GM19239 (cell line): ENCODE measurements around the gene EVPLL.
"Not testable (repeated sequence)": the region's sequence is repeated elsewhere in the genome, so short reads cannot be mapped to it uniquely, and the experiment has no call there.

Experiments
- DNase-seq: peaks from one replicate; pipeline ENCODE4 v3.0.0; 2011; ENCODE audit warnings: low spot score; ENCODE audit not compliant: insufficient read length
- FAIRE-seq: peaks from 2 replicates; lab custom pipeline; 2011; peaks lifted over from hg19 to GRCh38; lab: Jason Lieb, UNC

The EVPLL gene

DNA sequence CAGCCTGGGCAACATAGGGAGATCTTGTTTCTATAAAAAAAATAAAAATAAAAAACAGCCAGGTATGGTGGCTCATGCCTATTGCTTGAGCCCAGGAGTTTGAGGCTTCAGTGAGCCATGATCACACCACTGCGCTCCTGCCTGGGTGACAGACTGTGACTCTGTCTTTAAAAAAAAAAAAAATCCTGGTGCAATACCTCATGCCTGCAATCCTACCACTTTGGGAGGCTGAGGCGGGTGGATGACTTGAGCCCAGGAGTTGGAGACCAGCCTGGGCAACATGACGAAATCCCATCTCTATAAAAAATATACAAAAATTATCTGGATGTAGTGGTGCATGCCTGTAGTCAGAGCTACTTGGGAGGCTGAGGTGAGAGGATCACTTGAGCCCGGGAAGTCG is 1.0 kb downstream of the EVPLL start:
- not testable (repeated sequence) for DNase-seq

GRCh38 chr17:18379246-18380146 is 1.9 kb downstream of the EVPLL start:
- no peak for DNase-seq
- no peak for FAIRE-seq

More for the DNA sequence above, 1.0 kb downstream of the EVPLL start:
- FAIRE-seq = not testable (repeated sequence)

GRCh38 chr17:18380471-18381157 is 3.0 kb downstream of the EVPLL start:
- DNase-seq (no peak), FAIRE-seq (no peak)

GRCh38 chr17:18381158-18381952 is 3.8 kb downstream of the EVPLL start:
- FAIRE-seq (no peak), DNase-seq (no peak)

- FAIRE-seq (no peak), DNase-seq (no peak)
Observed at GRCh38 chr17:18381953-18382245, 4.3 kb downstream of the EVPLL start.

DNA sequence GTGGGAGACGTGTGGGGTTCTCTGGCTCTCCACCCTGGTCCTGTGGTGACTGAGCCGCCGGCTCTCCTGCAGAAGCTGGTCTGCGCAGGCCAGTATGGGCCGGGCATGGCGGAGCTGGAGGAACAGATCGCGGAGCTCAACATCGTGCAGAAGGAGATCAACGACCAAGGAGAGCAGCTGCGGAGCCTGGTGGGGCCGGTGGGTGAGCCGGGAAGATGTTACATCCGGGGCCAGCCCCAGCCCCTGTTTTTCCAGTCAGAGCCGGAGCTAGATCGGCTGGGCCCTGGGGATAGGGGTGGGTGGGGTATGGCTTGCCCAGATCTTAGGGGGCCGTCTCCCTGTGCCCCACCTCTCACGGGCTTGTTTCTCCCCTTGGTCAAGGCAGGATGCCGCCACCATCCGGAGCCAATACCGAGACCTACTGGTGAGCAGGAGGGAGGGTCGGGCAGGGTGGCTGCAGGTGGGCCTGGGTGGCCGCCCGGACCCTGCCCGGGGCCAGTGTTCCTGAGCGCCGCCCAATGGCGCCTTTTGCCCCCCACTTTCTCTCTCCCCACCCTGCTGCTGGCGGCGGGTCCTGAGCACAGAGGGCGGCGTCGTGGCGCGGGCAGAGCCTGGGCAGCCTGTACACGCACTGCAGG is 5.0 kb downstream of the EVPLL start:
- FAIRE-seq = no peak

DNA sequence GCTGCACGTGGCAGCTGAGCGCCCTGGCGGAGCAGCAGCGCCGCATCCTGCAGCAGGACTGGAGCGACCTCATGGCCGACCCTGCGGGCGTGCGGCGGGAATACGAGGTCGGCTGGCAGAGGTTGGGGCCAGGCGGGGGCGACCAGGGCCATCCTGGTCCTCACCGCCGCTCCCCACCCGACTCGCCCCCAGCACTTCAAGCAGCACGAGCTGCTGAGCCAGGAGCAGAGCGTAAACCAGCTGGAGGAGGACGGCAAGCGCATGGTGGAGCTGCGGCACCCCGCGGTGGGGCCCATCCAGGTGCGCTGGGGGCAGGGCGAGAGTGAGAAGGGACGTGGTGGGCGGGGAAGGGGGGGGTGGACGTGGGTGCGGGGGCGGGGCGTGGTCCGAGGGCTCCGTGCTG is 5.5 kb downstream of the EVPLL start:
- DNase-seq, FAIRE-seq: not testable (repeated sequence)

More for the DNA sequence above, 5.0 kb downstream of the EVPLL start:
- no peak for DNase-seq

DNA sequence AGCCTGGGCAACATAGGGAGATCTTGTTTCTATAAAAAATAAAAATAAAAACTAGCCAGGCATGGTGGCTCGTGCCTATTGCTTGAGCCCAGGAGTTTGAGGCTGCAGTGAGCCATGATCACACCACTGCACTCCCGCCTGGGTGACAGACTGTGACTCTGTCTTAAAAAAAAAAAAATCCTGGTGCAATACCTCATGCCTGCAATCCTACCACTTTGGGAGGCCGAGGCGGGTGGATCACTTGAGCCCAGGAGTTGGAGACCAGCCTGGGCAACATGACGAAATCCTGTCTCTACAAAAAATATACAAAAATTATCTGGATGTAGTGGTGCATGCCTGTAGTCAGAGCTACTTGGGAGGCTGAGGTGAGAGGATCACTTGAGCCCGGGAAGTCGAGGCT is 6.7 kb downstream of the EVPLL start:
- DNase-seq, FAIRE-seq: not testable (repeated sequence)

DNA sequence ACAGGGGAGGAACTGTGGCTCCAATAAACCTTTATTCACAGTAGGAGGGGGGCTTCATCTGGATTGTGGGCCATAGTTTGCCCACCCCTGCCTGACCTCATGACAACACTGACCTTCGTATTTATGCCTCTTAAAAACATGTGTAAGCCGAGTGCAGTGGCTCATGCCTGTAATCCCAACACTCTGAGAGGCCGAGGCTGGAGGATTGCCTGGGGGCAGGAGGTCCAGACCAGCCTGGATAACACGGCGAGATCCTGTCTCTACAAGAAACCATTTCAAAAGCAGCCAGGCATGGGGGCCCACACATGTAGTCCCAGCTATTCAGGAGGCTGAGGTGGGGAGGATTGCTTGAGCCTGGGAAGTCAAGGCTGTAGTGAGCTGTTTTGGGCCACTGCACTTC is 10.0 kb downstream of the EVPLL start:
- FAIRE-seq, DNase-seq: not testable (repeated sequence)

- not testable (repeated sequence) for FAIRE-seq, DNase-seq
Observed at GRCh38 chr17:18388266-18388665, 10.7 kb downstream of the EVPLL start.

- FAIRE-seq, DNase-seq: not testable (repeated sequence)
Observed at GRCh38 chr17:18388728-18389127, 11.2 kb downstream of the EVPLL start.

DNA sequence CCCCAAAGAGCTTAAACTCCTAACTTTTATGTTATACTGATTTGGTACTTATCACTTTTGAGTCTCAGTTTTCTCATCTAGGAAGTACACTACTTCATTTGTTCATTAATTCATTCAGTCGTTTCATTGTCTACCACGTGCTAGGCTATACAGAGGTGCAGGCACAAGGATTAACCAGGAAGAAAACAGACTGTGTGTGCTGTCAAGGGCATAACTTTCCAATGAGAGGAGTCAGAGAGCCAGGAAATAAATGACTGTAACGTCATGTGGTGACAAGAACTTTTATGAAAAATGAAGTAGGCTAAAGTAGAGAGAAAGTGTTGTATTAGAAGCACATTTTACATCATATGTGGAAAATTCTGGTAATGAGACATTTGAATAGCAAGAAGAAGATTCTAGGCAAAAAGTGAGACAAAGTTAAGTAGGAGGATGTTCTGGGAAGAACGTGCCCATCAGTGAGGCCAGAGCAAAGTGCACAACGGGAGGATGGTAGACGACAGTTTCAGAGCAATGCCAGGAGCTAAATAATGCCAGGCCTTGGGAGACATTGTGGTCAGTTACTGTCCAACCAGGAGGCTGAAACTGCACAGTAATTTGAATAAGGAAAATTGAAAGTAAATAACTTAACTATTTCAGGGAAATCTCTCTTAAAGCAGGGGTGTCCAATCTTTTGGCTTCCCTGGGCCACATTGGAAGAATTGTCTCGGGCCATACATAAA is 24.5 kb downstream of the EVPLL start:
- DNase-seq, FAIRE-seq: not testable (repeated sequence)

DNA sequence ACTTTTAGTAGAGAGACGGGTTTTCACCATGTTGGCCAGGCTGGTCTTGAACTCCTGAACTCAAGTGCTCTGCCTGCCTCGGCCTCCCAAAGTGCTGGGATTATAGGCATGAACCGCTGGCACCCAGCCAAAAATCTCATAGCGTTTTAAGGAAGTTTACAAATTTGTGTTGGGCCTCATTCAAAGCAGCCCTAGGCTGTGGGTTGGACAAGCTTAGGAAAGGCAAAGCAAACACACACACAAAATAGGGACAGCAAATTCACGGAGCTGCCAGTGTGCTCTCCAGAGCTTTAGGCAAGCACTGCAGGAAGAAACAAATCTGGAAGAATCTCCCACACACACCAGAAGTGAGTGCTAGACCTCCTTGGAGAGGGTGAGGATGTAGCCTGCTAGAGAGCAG is 25.6 kb downstream of the EVPLL start:
- FAIRE-seq, DNase-seq: not testable (repeated sequence)

DNA sequence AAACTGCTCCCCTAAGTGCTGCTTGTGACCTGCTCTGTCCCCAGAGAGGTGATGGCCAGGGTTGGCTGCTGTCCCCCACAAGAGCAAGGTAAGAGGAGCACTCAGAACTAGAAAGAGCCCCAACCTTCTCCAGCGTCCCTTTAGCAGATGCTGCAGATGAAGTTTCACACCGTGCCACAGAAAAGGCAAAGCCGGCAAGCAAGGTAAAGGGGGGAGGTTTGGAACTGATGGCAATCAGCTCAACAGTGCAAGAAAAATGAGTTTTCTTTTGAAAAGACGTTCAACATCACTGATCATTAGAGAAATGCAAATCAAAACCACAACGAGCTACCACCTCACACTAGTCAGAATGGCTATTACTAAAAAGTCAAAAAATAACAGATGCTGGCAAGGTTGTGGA is 26.0 kb downstream of the EVPLL start:
- FAIRE-seq = peak; percentile 98
- DNase-seq = not testable (repeated sequence)

- not testable (repeated sequence) for FAIRE-seq, DNase-seq
Observed at GRCh38 chr17:18408906-18409305, 31.3 kb downstream of the EVPLL start.

DNA sequence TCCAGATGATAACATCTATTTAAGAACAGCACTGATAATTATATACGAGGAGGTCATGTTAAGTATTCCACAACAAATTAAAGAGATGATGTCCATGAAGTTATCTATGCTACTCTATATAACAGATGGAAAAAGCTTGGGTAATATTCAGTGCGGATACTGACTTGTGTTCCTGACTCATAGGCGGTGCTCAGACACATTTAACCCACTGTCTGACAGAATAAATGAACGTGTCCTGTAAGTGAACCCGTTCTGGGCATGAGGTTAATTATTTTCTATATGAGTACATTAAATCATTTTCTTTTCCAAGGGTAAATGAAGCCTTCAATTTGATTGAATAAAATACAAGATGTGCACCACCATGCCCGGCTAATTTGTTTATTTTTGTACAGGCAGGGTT is 31.7 kb downstream of the EVPLL start:
- not testable (repeated sequence) for FAIRE-seq, DNase-seq

DNA sequence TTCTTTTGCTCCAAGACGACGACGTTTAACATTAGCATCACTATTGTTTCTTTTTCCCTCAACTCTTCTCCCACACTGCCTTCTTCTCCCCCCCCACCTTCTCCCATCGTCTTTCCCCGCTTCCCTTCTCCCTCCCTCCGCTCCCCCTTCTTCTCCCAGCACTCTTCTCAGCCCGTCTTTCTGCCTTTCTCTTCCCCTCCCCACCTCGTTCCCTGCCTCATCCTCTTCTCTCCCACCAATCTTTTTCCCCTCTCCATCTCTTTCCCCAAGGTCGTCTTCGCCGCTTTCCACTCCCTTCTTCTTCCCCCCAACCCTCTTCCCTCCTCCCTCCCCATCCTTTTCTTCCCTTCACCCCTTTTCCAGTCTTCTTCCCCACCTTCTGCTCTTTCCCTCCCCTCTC is 33.2 kb downstream of the EVPLL start:
- DNase-seq, FAIRE-seq: not testable (repeated sequence)

GRCh38 chr17:18411377-18411864 is 33.8 kb downstream of the EVPLL start:
- not testable (repeated sequence) for FAIRE-seq, DNase-seq

- DNase-seq, FAIRE-seq: not testable (repeated sequence)
Observed at GRCh38 chr17:18412001-18412538, 34.5 kb downstream of the EVPLL start.
